Motor neuron (in vitro differentiated cells): ENCODE data around the gene ARL11. TPM values are rescaled to one million over a fixed set of nuclear protein-coding genes. Genes with fewer than 3 reads are reported as not detected.
A peak's percentile ranks its signal among the peaks of the same experiment; 100 is the strongest.
"Not testable (repeated sequence)": the region's sequence is repeated elsewhere in the genome, so short reads cannot be mapped to it uniquely, and the experiment has no call there.

Experiments used
- ATAC-seq, 8 experiments: fragments of 200-7000 bp; cut with Tn5 transposase; replicated peaks in 6 of 8; 2 replicates each; pipeline ENCODE4 v1.8.0; 2021; ENCODE audit warnings: mild to moderate bottlenecking in 8 of 8, moderate library complexity in 8 of 8
- H3K27ac ChIP-seq, 2 donors: fragments of 250-450 bp; sonication (Bioruptor Pico); 2 replicates each; pipeline ENCODE4 v1.9.0; 2021; ENCODE audit warnings: antibody characterized with exemption in 2 of 2, mild to moderate bottlenecking in 2 of 2, moderate library complexity in 1 of 2
- H3K4me1 ChIP-seq, 2 donors: fragments of 250-450 bp; sonication (Bioruptor Pico); replicated peaks in 1 of 2; 2 replicates each; pipeline ENCODE4 v1.6.1; 2021; ENCODE audit warnings: antibody characterized with exemption in 2 of 2, mild to moderate bottlenecking in 2 of 2, moderate library complexity in 1 of 2
- H3K4me3 ChIP-seq, 5 donors: fragments of 250-450 bp; sonication (Bioruptor Pico); 2 replicates each; pipeline ENCODE4 v1.9.0; 2021; ENCODE audit warnings: antibody characterized with exemption in 5 of 5, mild to moderate bottlenecking in 5 of 5, moderate library complexity in 4 of 5
- WGBS, 10 experiments: fragments of 450-650 bp; shearing (Covaris generic); methylation state at CpG; one replicate each; pipeline ENCODE4 v1.0.0; 2022; 5-methylcytosine and 5-hydroxymethylcytosine counted together
- in situ Hi-C, 9 experiments: fragments of 400-800 bp; cut with MboI; loops; one replicate each; pipeline ENCODE4 v1.15.0; 2021; ENCODE audit warnings: low sequenced_read_pairs in 9 of 9, low pct_unique_long_range_greater_than_20kb in 2 of 9; ENCODE audit not compliant: unreplicated experiment in 9 of 9
- total RNA-seq, 8 experiments: library from RNA; unstranded; fragments of 300-600 nt; gene quantifications; 2 replicates each; pipeline versions ENCODE4 v1.2.3 to v1.2.4, GENCODE V29; 2022

ARL11 gene
- under 1 TPM in 5 of 8 experiments, not detected in 3; 0.08 to 0.38 (median 0.15) TPM for total RNA-seq

GRCh38 chr13:49627831-49628652 lies at the start of gene ARL11:
Gene ARL11 (plus strand): TSS chr13:49628507. CDS start chr13:49630448, 1,941 bp downstream.
- no peak within 1 kb of the TSS for H3K27ac ChIP-seq
- no peaks in the 10 kb centered on the region for H3K4me1 ChIP-seq
- peak in 7 of 8 experiments; percentile 30 to 76 (median 58) for ATAC-seq
- H3K4me3 ChIP-seq, result no peak within 1 kb of the TSS
- in situ Hi-C loops, result no loop called here
- 33 to 100% (median 75%) methylated on average over 1 to 12 of the region's 17 CpGs; no CpG with 5 or more reads in 3 of the 10 experiments for WGBS, 10 experiments

GRCh38 chr13:49579501-49579900 lies 48.8 kb upstream of the ARL11 start:
- Histone ChIP-seq H3K4me3 (no peak overlapping the region), H3K27ac (no peak overlapping the region), H3K4me1 (peaks cover 0 to 11% of the 10 kb centered on the region in 2 donors)
- in situ Hi-C loops, result no loop called here
- WGBS, 10 experiments, result 86 to 100% (median 100%) methylated on average over 1 to 2 of the region's 3 CpGs; no CpG with 5 or more reads in 4 of the 10 experiments
- ATAC-seq, result no peak

GRCh38 chr13:49580980-49581680 lies 47.2 kb upstream of the ARL11 start:
- WGBS, 10 experiments, result 53 to 100% (median 96%) methylated on average over 1 to 5 of the region's 5 CpGs; no CpG with 5 or more reads in 1 of the 10 experiments
- in situ Hi-C loops, result no loop called here
- peaks cover 0 to 11% of the 10 kb centered on the region in 2 donors for H3K4me1 ChIP-seq
- H3K27ac ChIP-seq, result no peak overlapping the region
- no peak overlapping the region for H3K4me3 ChIP-seq
- ATAC-seq, result no peak

GRCh38 chr13:49584771-49585182 lies 43.5 kb upstream of the ARL11 start:
- H3K27ac ChIP-seq, result no peak overlapping the region
- H3K4me1 ChIP-seq, result peaks cover 0 to 11% of the 10 kb centered on the region in 2 donors
- in situ Hi-C loops, result no loop called here
- peak in 2 of 8 experiments; percentile 4 to 15 for ATAC-seq
- peak overlapping the region; percentile 82 to 96 (median 91) for H3K4me3 ChIP-seq
- 0 to 3% (median 0%) methylated on average over 1 to 12 of the region's 16 CpGs; no CpG with 5 or more reads in 1 of the 10 experiments for WGBS, 10 experiments

- peak; percentile 89 to 98 (median 97) for ATAC-seq
- H3K4me1 ChIP-seq, result peaks cover 0 to 11% of the 10 kb centered on the region in 2 donors
- in situ Hi-C loops, result no loop called here
- peak within 1 kb of the TSS; percentile 82 to 96 (median 91) for H3K4me3 ChIP-seq
- whole genome bisulfite sequencing, 10 experiments, result 0 to 5% (median 0%) methylated on average over 1 to 5 of the region's 87 CpGs; no CpG with 5 or more reads in 5 of the 10 experiments
- peak within 1 kb of the TSS; percentile 41 to 72 for H3K27ac ChIP-seq
Observed at GRCh38 chr13:49585220-49586157, 42.8 kb upstream of the ARL11 start, which contains the start of gene RCBTB1. Gene RCBTB1 (minus strand): TSS chr13:49585558. CDS start chr13:49567279, 18,279 bp downstream.

- H3K4me1 ChIP-seq, result peaks cover 0 to 11% of the 10 kb centered on the region in 2 donors
- no peak for ATAC-seq
- H3K4me3 ChIP-seq, result no peak overlapping the region
- in situ Hi-C loops, result no loop called here
- H3K27ac ChIP-seq, result no peak overlapping the region
- WGBS, 10 experiments, result 74 to 100% (median 98%) methylated on average over 1 to 3 of the region's 3 CpGs; no CpG with 5 or more reads in 1 of the 10 experiments
Observed at GRCh38 chr13:49586717-49587116, 41.6 kb upstream of the ARL11 start.

GRCh38 chr13:49587311-49587847 lies 40.9 kb upstream of the ARL11 start:
- Histone ChIP-seq H3K4me3 (no peak overlapping the region), H3K27ac (no peak overlapping the region), H3K4me1 (peaks cover 0 to 11% of the 10 kb centered on the region in 2 donors)
- ATAC-seq, result no peak
- WGBS, 10 experiments, result 48 to 85% (median 72%) methylated on average over 1 to 2 of the region's 2 CpGs; no CpG with 5 or more reads in 3 of the 10 experiments
- in situ Hi-C loops, result no loop called here

- WGBS, 10 experiments, result 0 to 100% (median 80%) methylated on average over 1 to 2 of the region's 3 CpGs; no CpG with 5 or more reads in 3 of the 10 experiments
- H3K4me1 ChIP-seq, in situ Hi-C loops, ATAC-seq, H3K4me3 ChIP-seq, H3K27ac ChIP-seq: not testable (repeated sequence)
Observed at GRCh38 chr13:49590714-49591113, 37.6 kb upstream of the ARL11 start.

- WGBS, 10 experiments, result no CpG with 5 or more reads among the region's 4 CpGs
- ATAC-seq, H3K4me1 ChIP-seq, in situ Hi-C loops, H3K4me3 ChIP-seq, H3K27ac ChIP-seq: not testable (repeated sequence)
Observed at GRCh38 chr13:49593876-49594275, 34.4 kb upstream of the ARL11 start.

GRCh38 chr13:49594576-49594975 lies 33.7 kb upstream of the ARL11 start:
- Histone ChIP-seq H3K27ac (no peak overlapping the region), H3K4me1 (no peaks in the 10 kb centered on the region), H3K4me3 (no peak overlapping the region)
- in situ Hi-C loops, result no loop called here
- no peak for ATAC-seq

GRCh38 chr13:49596221-49596620 lies 32.1 kb upstream of the ARL11 start:
- Histone ChIP-seq H3K4me1 (no peaks in the 10 kb centered on the region), H3K4me3 (no peak overlapping the region), H3K27ac (no peak overlapping the region)
- ATAC-seq, result no peak
- in situ Hi-C loops, result no loop called here
- 0 to 100% (median 58%) methylated on average over 1 to 2 of the region's 2 CpGs; no CpG with 5 or more reads in 2 of the 10 experiments for WGBS, 10 experiments

GRCh38 chr13:49597043-49597641 lies 31.2 kb upstream of the ARL11 start:
- ATAC-seq, result no peak
- Histone ChIP-seq H3K4me1 (no peaks in the 10 kb centered on the region), H3K4me3 (no peak overlapping the region), H3K27ac (no peak overlapping the region)
- in situ Hi-C loops, result no loop called here
- 61 to 100% (median 76%) methylated on average over 3 to 10 of the region's 11 CpGs; no CpG with 5 or more reads in 3 of the 10 experiments for WGBS, 10 experiments
